GM10266 (cell line): Measurements from ENCODE around the gene TNFAIP3.

ENCODE experiments used
- DNase-seq: peaks from one replicate; pipeline ENCODE4 v3.0.0; 2012; ENCODE audit errors: extremely low spot score
- TF ChIP-seq, protein P1 (sequence below): IDR thresholded peaks from 2 replicates; pipeline ENCODE4 v1.5.1; 2012; ENCODE audit warnings: mild to moderate bottlenecking, low read depth; ENCODE audit not compliant: control insufficient read depth, insufficient read depth; ENCODE audit errors: missing control alignments

Gene TNFAIP3

DNA sequence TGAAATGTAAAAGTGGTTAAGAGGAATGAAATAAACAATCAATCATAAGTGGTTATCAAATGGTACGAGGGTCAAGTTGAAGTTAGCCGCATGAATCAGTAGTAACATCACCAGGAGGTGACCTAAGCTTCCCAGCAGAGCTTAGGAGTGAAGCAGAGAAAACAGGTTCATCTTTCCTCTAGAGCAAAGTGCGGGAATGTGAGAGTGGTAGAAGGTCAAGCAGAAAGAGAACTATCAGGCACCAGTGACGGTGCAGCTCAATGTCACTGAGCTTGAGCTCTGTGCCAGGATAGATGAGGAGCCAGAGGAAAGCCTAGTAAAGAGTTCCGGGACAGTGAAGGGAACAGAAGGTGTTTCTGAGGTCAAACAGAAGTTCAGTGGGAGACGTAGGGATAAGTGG lies 20.8 kb upstream of the TNFAIP3 start:
- no peak for DNase-seq
- TF ChIP-seq, protein P1, sequence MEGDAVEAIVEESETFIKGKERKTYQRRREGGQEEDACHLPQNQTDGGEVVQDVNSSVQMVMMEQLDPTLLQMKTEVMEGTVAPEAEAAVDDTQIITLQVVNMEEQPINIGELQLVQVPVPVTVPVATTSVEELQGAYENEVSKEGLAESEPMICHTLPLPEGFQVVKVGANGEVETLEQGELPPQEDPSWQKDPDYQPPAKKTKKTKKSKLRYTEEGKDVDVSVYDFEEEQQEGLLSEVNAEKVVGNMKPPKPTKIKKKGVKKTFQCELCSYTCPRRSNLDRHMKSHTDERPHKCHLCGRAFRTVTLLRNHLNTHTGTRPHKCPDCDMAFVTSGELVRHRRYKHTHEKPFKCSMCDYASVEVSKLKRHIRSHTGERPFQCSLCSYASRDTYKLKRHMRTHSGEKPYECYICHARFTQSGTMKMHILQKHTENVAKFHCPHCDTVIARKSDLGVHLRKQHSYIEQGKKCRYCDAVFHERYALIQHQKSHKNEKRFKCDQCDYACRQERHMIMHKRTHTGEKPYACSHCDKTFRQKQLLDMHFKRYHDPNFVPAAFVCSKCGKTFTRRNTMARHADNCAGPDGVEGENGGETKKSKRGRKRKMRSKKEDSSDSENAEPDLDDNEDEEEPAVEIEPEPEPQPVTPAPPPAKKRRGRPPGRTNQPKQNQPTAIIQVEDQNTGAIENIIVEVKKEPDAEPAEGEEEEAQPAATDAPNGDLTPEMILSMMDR, result no peak

DNA sequence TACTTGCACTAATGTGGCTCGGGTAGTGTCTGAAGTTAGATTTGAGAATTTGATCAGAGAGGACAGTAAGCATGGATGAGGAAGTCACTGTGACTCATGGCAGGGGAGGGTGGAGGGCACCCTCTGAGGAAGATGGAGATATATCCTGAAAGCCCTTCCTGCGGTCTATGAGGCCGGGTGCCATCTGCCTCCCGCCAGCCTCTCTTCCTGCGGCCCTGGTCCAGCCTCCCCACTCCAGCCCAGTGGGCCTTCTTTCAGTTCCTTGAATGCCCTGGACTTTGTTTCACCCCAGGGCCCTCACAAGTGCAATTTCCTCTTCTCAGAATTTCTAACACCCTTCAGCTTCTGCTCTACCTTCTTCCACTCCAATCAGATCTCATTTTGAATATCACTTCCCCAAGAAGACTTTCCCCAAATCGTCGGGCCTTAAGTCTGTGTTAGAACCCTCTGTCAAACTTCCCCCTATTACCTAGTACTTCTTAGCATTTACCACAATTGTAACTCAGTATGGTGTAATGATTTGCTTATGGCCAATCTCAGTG lies 20.2 kb upstream of the TNFAIP3 start:
- TF ChIP-seq, protein P1, result no peak
- DNase-seq, result no peak

GRCh38 chr6:137847748-137848147 lies 19.3 kb upstream of the TNFAIP3 start:
- DNase-seq, result no peak
- TF ChIP-seq, protein P1, result no peak

DNA sequence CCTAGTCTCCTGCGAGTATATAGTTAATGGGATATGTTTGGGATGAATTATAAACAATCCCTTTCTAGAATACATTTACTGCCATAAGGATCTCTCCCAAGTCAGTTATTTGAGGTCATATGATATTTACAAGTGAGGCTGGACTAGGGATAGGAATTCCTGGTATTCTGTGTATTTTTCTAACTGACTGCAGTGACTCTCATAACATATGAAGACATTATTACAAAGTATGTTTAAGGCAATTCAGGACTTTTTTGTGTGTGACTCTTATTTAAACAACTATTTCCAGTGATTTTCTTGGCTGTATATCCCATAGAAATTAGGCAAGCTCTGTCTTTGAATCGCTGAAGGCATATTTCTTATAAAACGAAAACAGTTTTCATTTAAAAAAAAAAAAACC lies 18.4 kb upstream of the TNFAIP3 start:
- TF ChIP-seq, protein P1, result no peak
- no peak for DNase-seq

GRCh38 chr6:137849181-137849980 lies 17.7 kb upstream of the TNFAIP3 start:
- TF ChIP-seq, protein P1, result no peak
- no peak for DNase-seq

- no peak for DNase-seq
- TF ChIP-seq, protein P1, result no peak
These were observed 16.9 kb upstream of the TNFAIP3 start for GRCh38 chr6:137849981-137850714.
